PC-9 (cell line): Measurements from ENCODE around the gene SRP19. TPM values are rescaled to one million over a fixed set of nuclear protein-coding genes. Genes with fewer than 3 reads are reported as not detected.

ENCODE experiments used
- BruUV-seq: library from RNA; stranded (reverse); fragments of 400-500 nt; replicated peaks from 2 replicates; lab custom pipeline; 2021; lab: Mats Ljungman, UMichigan
- CTCF ChIA-PET: fragments of 300-600 bp; sonication (Branson Sonifier 250); formaldehyde crosslinking; loops from one replicate; lab custom pipeline; 2022; ENCODE audit warnings: antibody characterized with exemption; lab: Charles Lee
- POLR2A ChIA-PET: fragments of 300-600 bp; sonication (Branson Sonifier 250); formaldehyde crosslinking; loops from one replicate; lab custom pipeline; 2022; ENCODE audit warnings: antibody characterized with exemption; ENCODE audit not compliant: unreplicated experiment; lab: Charles Lee
- DNase-seq, 2 experiments: peaks; one replicate each; pipeline versions ENCODE4 v3.0.0 to v3.0.0-alpha.2; 2015 to 2022; ENCODE audit warnings: mixed read lengths in 1 of 2
- H2AFZ ChIP-seq: fragments of 200-600 bp; sonication (generic); 2 replicates; pipeline ENCODE4 v1.8.1; 2017; ENCODE audit warnings: antibody characterized with exemption
- H3F3A ChIP-seq: fragments of 200-600 bp; sonication (generic); 2 replicates; pipeline ENCODE4 v1.8.1; 2017; ENCODE audit warnings: antibody characterized with exemption, mild to moderate bottlenecking, low read depth; ENCODE audit not compliant: insufficient read depth
- H3K27ac ChIP-seq: fragments of 200-600 bp; sonication (generic); 2 replicates; pipeline ENCODE4 v1.6.1; 2016; ENCODE audit warnings: mixed run types
- H3K27me3 ChIP-seq: fragments of 200-600 bp; sonication (generic); 2 replicates; pipeline ENCODE4 v1.6.1; 2016; ENCODE audit warnings: low read depth, mixed run types; ENCODE audit not compliant: insufficient read depth
- H3K36me3 ChIP-seq: fragments of 200-600 bp; sonication (generic); 2 replicates; pipeline ENCODE4 v1.6.1; 2016; ENCODE audit warnings: low read depth, mixed run types
- H3K4me1 ChIP-seq: fragments of 200-600 bp; sonication (generic); replicated peaks from 2 replicates; pipeline ENCODE4 v1.6.1; 2016; ENCODE audit warnings: mixed run types; ENCODE audit not compliant: insufficient read depth
- H3K4me2 ChIP-seq: fragments of 200-600 bp; sonication (generic); 2 replicates; pipeline ENCODE4 v1.6.1; 2017; ENCODE audit warnings: mixed run types
- H3K4me3 ChIP-seq: fragments of 200-600 bp; sonication (generic); 2 replicates; pipeline ENCODE4 v1.6.1; 2016; ENCODE audit warnings: mixed run types
- H3K79me2 ChIP-seq: fragments of 200-600 bp; sonication (generic); 2 replicates; pipeline ENCODE4 v1.6.1; 2017; ENCODE audit warnings: low read depth, mixed run types
- H3K9me2 ChIP-seq: fragments of 200-600 bp; sonication (generic); 2 replicates; pipeline ENCODE4 v1.8.1; 2017; ENCODE audit warnings: mild to moderate bottlenecking; ENCODE audit not compliant: insufficient read depth
- H3K9me3 ChIP-seq: fragments of 200-600 bp; sonication (generic); 2 replicates; pipeline ENCODE4 v1.8.1; 2016; ENCODE audit warnings: low read depth; ENCODE audit not compliant: insufficient read depth
- H4K20me1 ChIP-seq: fragments of 200-600 bp; sonication (generic); 2 replicates; pipeline ENCODE4 v1.8.1; 2017; ENCODE audit not compliant: insufficient read depth
- EZH2 ChIP-seq: fragments of 200-600 bp; sonication (generic); IDR thresholded peaks from 2 replicates; pipeline ENCODE4 v1.8.0; 2017; ENCODE audit warnings: antibody characterized with exemption, low read depth
- intact Hi-C: fragments of 100-400 bp; cut with micrococcal nuclease; formaldehyde crosslinking; loops from one replicate; pipeline ENCODE4 v1.10.0; 2022; ENCODE audit not compliant: unreplicated experiment
- total RNA-seq: library from RNA; stranded (reverse); gene quantifications from 2 replicates; pipeline ENCODE4 v1.2.3, GENCODE V29; 2021
- TF ChIP-seq, protein P1 (sequence below): fragments of 200-600 bp; sonication (generic); conservative IDR thresholded peaks from 2 replicates; pipeline ENCODE4 v1.6.1; 2017; ENCODE audit warnings: mixed run types, antibody characterized with exemption, mild to moderate bottlenecking, moderate library complexity

SRP19 gene
- total RNA-seq, 1 experiment from 2014 or later: 34.4 TPM

DNA sequence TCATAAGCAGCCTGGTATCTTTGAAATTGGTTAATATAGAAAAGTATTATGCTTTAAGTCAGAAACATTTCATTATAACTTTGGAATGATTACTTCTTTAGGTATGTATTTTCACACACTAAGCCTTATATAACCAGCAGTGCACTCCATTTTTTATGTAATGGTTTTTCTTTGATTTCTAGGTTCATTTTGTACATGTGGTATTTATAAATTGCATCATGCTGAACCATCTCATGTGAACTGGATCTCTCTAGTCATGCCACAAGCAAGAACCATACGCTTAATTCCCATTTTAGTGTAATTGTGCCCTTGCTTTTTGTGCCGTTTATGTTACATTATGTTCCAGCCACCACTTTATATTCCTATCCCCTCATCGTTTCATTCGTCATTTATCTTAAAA, 38.6 kb upstream of the SRP19 start:
- Histone ChIP-seq H2AFZ (no peak overlapping the region), H3K4me1 (peaks cover 9% of the 10 kb centered on the region), H3F3A (no peaks in the 10 kb centered on the region), H3K4me3 (no peak overlapping the region), H3K79me2 (no peaks in the 10 kb centered on the region), H3K9me2 (no peaks in the 10 kb centered on the region), H3K36me3 (0 out of 2 replicates have a peak, but pooled peaks cover 4% of the 10 kb centered on the region), H4K20me1 (peaks cover 3% of the 10 kb centered on the region; the same call in 1 of the 2 replicates), H3K9me3 (0 out of 2 replicates have a peak, but pooled peaks cover 3% of the 10 kb centered on the region), H3K4me2 (no peak overlapping the region), H3K27ac (no peak overlapping the region), H3K27me3 (no peaks in the 10 kb centered on the region)
- DNase-seq: no peak
- intact Hi-C loops: no loop called here
- POLR2A ChIA-PET: no interaction called here
- CTCF ChIA-PET: no interaction called here
- BruUV-seq: no TSS peak
- TF ChIP-seq, protein P1, sequence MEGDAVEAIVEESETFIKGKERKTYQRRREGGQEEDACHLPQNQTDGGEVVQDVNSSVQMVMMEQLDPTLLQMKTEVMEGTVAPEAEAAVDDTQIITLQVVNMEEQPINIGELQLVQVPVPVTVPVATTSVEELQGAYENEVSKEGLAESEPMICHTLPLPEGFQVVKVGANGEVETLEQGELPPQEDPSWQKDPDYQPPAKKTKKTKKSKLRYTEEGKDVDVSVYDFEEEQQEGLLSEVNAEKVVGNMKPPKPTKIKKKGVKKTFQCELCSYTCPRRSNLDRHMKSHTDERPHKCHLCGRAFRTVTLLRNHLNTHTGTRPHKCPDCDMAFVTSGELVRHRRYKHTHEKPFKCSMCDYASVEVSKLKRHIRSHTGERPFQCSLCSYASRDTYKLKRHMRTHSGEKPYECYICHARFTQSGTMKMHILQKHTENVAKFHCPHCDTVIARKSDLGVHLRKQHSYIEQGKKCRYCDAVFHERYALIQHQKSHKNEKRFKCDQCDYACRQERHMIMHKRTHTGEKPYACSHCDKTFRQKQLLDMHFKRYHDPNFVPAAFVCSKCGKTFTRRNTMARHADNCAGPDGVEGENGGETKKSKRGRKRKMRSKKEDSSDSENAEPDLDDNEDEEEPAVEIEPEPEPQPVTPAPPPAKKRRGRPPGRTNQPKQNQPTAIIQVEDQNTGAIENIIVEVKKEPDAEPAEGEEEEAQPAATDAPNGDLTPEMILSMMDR: no peak
- no peak for TF ChIP-seq EZH2

DNA sequence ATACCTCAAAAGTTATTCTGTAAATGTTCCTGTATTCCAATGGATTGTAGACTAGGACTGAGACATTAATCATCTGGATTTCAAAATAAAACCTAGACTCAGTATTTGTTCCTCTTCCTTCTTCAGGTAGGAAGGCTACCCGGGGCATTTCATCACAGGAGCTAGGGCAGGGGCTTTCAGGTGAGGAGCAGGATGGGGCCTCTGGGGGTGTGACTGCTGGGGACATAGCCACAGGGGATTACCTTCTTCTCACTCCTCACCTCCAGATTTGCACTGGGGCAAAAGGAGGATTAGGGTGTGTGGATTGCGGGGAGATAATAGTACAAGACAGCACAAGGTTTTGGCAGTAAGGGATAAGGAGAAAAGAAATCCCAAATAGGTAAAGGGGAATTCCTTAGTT, 37.9 kb upstream of the SRP19 start:
- Histone ChIP-seq H3K27me3 (no peaks in the 10 kb centered on the region), H3K79me2 (no peaks in the 10 kb centered on the region), H3K4me1 (peaks cover 9% of the 10 kb centered on the region), H3K4me2 (no peak overlapping the region), H3K9me3 (0 out of 2 replicates have a peak, but pooled peaks cover 3% of the 10 kb centered on the region), H4K20me1 (peaks cover 3% of the 10 kb centered on the region; the same call in 1 of the 2 replicates), H3K9me2 (no peaks in the 10 kb centered on the region), H3K4me3 (no peak overlapping the region), H2AFZ (no peak overlapping the region), H3K27ac (no peak overlapping the region), H3K36me3 (0 out of 2 replicates have a peak, but pooled peaks cover 4% of the 10 kb centered on the region), H3F3A (no peaks in the 10 kb centered on the region)
- intact Hi-C loops: no loop called here
- POLR2A ChIA-PET: no interaction called here
- no peak for TF ChIP-seq EZH2
- TF ChIP-seq, protein P1: no peak
- CTCF ChIA-PET: no interaction called here
- no TSS peak for BruUV-seq
- no peak for DNase-seq

DNA sequence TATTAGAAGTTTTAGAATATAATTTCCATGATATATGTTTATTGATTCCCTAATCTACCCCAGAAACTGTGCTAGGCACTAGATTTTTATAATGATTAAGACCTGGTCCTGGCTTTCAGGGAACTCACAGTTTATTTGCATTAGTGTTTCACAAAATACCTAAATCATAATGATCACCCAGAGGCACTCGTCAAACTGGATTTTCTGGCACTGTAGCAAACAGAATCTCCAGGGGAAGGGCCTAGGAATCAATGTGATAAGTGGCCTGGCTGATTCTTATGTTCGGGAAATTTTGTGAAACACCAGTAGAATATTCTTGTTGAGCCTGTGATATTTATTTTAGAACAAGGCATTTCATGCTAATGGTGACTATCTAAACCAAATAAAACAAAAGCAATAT, 37.4 kb upstream of the SRP19 start:
- BruUV-seq: no TSS peak
- POLR2A ChIA-PET: no interaction called here
- Histone ChIP-seq H3K27ac (no peak overlapping the region), H3K9me3 (0 out of 2 replicates have a peak, but pooled peaks cover 3% of the 10 kb centered on the region), H3K4me1 (peaks cover 9% of the 10 kb centered on the region), H3K9me2 (no peaks in the 10 kb centered on the region), H3F3A (no peaks in the 10 kb centered on the region), H3K4me2 (no peak overlapping the region), H2AFZ (no peak overlapping the region), H4K20me1 (peaks cover 3% of the 10 kb centered on the region; the same call in 1 of the 2 replicates), H3K27me3 (no peaks in the 10 kb centered on the region), H3K79me2 (no peaks in the 10 kb centered on the region), H3K36me3 (0 out of 2 replicates have a peak, but pooled peaks cover 4% of the 10 kb centered on the region), H3K4me3 (no peak overlapping the region)
- intact Hi-C loops: no loop called here
- CTCF ChIA-PET: no interaction called here
- DNase-seq: peak in 1 of 2 experiments; percentile 48
- TF ChIP-seq EZH2: no peak
- TF ChIP-seq, protein P1: no peak
